ENCODE measurements around the gene MYBPC2. TPM values are rescaled to one million over a fixed set of nuclear protein-coding genes. Genes with fewer than 3 reads are reported as not detected.

The MYBPC2 gene
- total RNA-seq, 1 donor from 2014 or later: not detected

GRCh38 chr19:50513746-50514345 lies 81.2 kb downstream of the MYBPC2 start, which contains the start of gene ASPDH:
Gene ASPDH (minus strand): TSS chr19:50513913. CDS start chr19:50513823, 90 bp downstream.
- Histone ChIP-seq H3K9ac (ENCODE audit: low read length) (no peak within 1 kb of the TSS), H3K4me1 (ENCODE audit: insufficient read depth, low read length) (peaks cover 4% of the 10 kb centered on the region), H3K27ac (ENCODE audit: low read depth, low read length) (no peak within 1 kb of the TSS), H3K4me2 (ENCODE audit: low read length) (no peak within 1 kb of the TSS), H3K9me3 (ENCODE audit: insufficient read depth, low read depth, low read length) (peaks cover 4% of the 10 kb centered on the region), H3K27me3 (ENCODE audit: insufficient read depth, low read length) (no peaks in the 10 kb centered on the region), H2AFZ (ENCODE audit: low read depth, low read length) (peak within 1 kb of the TSS; percentile 18), H3K79me2 (ENCODE audit: insufficient read depth, low read length) (peaks cover 9% of the 10 kb centered on the region), H3K4me3 (ENCODE audit: insufficient read depth, low read depth, low read length) (no peak within 1 kb of the TSS), H3K36me3 (ENCODE audit: insufficient read depth, low read length) (no peaks in the 10 kb centered on the region), H4K20me1 (ENCODE audit: insufficient read depth, low read length) (no peaks in the 10 kb centered on the region)
- Mint-ChIP-seq H3K27me3 (ENCODE audit: low read depth, unreplicated experiment) (no peaks in the 10 kb centered on the region), H3K4me1 (ENCODE audit: low read depth, unreplicated experiment) (no peaks in the 10 kb centered on the region), H3K27ac (ENCODE audit: unreplicated experiment) (no peak within 1 kb of the TSS), H3K36me3 (ENCODE audit: low read depth, unreplicated experiment) (no peaks in the 10 kb centered on the region), H3K4me3 (ENCODE audit: unreplicated experiment) (no peak within 1 kb of the TSS), H3K9me3 (ENCODE audit: unreplicated experiment) (peaks cover 18% of the 10 kb centered on the region)
- DNase-seq (ENCODE audit: low read depth) (no peak), FAIRE-seq (no peak)
- TF ChIP-seq CTCF (IDR thresholded peaks at IDR 0.05; ENCODE audit: insufficient read depth, low read depth, low read length) (no peak), EZH2 (IDR thresholded peaks at IDR 0.05; ENCODE audit: insufficient read depth, low read length) (no peak)

DNA sequence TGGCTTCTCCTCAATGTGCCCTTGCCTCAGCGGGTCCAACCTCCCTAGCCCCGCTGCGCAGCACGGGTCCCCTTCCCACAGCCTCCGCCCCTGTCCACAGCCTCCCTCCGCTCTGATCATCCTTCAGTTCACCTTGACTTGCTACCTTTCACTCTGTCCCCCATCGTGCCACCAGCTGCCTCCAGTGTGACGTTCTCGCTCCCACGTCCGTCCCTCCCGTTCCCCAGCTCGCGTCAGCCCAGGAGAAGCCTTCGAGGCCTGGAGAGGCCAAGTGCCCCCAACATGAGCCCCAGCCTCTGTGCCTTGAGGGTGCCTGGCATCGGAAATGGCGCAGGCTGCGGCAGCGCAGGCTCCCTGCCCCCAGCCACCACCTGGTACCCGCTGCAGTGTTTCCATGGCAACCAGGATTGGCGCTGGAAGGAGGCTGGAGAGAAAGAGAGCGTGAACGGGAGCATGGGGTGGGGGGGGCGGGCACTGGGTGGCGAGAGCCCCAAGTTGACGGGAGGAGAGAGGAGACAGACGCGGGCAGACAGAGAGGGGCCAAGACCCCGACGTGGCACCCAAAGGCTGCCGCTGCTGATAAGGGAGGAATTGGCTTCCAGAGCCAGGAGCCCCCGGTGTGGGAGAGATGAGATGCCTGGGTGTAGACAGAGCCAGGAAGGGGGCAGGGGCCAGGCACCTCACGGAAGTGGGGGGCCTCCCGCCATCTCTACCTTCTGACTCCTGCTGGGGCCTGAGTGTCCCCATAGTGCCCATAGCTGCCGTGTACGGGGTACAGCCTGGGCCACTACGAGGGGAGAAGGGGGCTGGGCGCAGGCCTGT lies 81.9 kb downstream of the MYBPC2 start:
- no peak for TF ChIP-seq EZH2 (IDR thresholded peaks at IDR 0.05; ENCODE audit: insufficient read depth, low read length)
- TF ChIP-seq CTCF (IDR thresholded peaks at IDR 0.05; ENCODE audit: insufficient read depth, low read depth, low read length): no peak

More for the DNA sequence above, 81.9 kb downstream of the MYBPC2 start:
- peaks cover 4% of the 10 kb centered on the region for H3K4me1 ChIP-seq (ENCODE audit: insufficient read depth, low read length)
- Mint-ChIP-seq H3K36me3 (ENCODE audit: low read depth, unreplicated experiment) (no peaks in the 10 kb centered on the region), H3K4me1 (ENCODE audit: low read depth, unreplicated experiment) (no peaks in the 10 kb centered on the region), H3K9me3 (ENCODE audit: unreplicated experiment) (peaks cover 13% of the 10 kb centered on the region), H3K4me3 (ENCODE audit: unreplicated experiment) (no peak overlapping the region), H3K27me3 (ENCODE audit: low read depth, unreplicated experiment) (no peaks in the 10 kb centered on the region), H3K27ac (ENCODE audit: unreplicated experiment) (no peak overlapping the region)
- DNase-seq (ENCODE audit: low read depth) (no peak), FAIRE-seq (no peak)
- H3K27me3 ChIP-seq (ENCODE audit: insufficient read depth, low read length): no peaks in the 10 kb centered on the region
- H3K27ac ChIP-seq (ENCODE audit: low read depth, low read length): no peak overlapping the region
- H3K9me3 ChIP-seq (ENCODE audit: insufficient read depth, low read depth, low read length): peaks cover 4% of the 10 kb centered on the region
- no peak overlapping the region for H3K4me2 ChIP-seq (ENCODE audit: low read length)
- H4K20me1 ChIP-seq (ENCODE audit: insufficient read depth, low read length): no peaks in the 10 kb centered on the region
- peak overlapping the region; percentile 18 for H2AFZ ChIP-seq (ENCODE audit: low read depth, low read length)
- peaks cover 9% of the 10 kb centered on the region for H3K79me2 ChIP-seq (ENCODE audit: insufficient read depth, low read length)
- H3K36me3 ChIP-seq (ENCODE audit: insufficient read depth, low read length): no peaks in the 10 kb centered on the region
- H3K9ac ChIP-seq (ENCODE audit: low read length): no peak overlapping the region
- H3K4me3 ChIP-seq (ENCODE audit: insufficient read depth, low read depth, low read length): no peak overlapping the region
